SH-SY5Y (cell line): ENCODE data around the gene MAP2K6.

Source experiments
- GATA2 ChIP-seq: IDR thresholded peaks from 2 replicates; pipeline ENCODE4 v1.6.1; 2011; ENCODE audit warnings: mild to moderate bottlenecking, low read depth, low read length
- GATA3 ChIP-seq: IDR thresholded peaks from 2 replicates; pipeline ENCODE4 v1.6.1; 2011; ENCODE audit warnings: low read depth, mild to moderate bottlenecking, low read length, moderate library complexity

MAP2K6 gene

GRCh38 chr17:69539274-69539673 is 124.8 kb downstream of the MAP2K6 start:
- TF ChIP-seq GATA3 (no peak), GATA2 (no peak)

GRCh38 chr17:69539781-69540319 is 125.4 kb downstream of the MAP2K6 start:
- TF ChIP-seq GATA2 (no peak), GATA3 (no peak)

DNA sequence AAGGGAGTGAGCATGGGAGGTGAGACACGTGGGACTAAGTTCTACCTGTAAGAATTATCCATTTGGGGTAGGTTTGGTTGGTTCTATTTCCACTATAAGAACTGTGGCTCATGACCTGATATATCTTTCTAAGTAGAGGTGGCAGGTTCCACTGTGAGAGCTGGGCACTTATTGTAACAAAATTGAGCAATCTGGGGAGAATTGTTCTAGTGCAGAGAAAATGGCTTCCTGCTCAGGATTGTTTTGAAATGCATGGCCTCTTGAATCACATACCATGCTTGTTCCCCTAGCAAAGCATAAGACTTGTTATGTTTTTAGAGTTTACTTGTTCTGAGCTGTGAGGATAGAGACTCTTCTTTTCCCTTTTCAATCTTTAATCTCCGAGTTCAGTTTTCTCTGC is 125.9 kb downstream of the MAP2K6 start:
- no peak for TF ChIP-seq GATA3
- no peak for TF ChIP-seq GATA2

DNA sequence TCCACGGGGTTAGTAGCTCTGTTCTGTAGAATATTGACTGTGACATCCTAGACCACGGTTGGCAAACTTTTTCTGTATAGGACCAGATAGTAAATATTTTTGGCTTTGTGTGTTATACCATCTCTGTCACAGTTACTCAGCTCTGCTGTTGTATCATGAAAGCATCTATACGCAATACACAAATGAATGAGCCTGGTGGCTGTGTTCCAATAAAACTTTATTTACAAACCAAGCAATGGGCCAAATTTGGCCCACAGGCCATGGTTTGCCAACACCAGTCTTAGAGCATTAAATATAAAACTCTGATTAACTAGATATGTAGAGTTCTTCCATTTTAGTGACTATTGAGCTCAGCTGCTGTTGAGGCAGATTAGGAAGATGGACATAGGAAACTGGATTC is 132.7 kb downstream of the MAP2K6 start:
- TF ChIP-seq GATA2 (no peak), GATA3 (no peak)

GRCh38 chr17:69547947-69548346 is 133.4 kb downstream of the MAP2K6 start:
- TF ChIP-seq GATA3, result no peak
- TF ChIP-seq GATA2, result no peak

GRCh38 chr17:69551212-69552010 is 136.9 kb downstream of the MAP2K6 start:
- TF ChIP-seq GATA3 (no peak), GATA2 (no peak)

DNA sequence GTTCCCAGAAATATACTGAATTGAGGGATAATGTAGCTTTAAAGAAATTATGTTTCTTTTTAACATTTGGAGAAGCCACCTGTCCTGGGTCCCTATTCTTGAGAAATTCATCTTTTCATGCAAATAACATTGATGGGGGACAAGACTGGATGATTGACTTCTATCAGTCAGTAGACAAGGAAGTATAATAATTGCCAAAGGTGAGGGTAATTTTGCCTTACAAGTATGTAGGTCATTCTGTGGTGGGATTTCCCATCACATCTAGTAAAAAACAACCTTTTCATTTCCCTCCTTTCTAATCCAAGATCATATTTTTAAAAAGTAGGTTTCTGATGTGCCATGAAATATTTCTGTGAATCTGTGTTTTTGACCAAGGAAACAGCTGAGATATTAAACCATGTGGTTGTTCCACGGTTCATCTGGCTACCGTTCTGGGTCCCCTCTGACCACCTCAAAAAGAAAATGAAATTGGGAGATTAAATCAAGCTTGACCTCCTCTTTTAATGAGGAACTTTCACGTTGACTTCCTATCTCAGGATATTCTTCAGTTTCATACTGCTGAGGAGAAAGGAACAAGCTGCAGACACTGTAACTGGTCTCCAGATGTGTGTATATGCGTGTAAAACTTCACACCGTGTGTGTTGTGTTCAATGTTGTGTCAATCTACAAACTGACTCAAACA is 138.6 kb downstream of the MAP2K6 start:
- TF ChIP-seq GATA3 (no peak), GATA2 (no peak)

GRCh38 chr17:69555056-69555455 is 140.6 kb downstream of the MAP2K6 start:
- no peak for TF ChIP-seq GATA3

DNA sequence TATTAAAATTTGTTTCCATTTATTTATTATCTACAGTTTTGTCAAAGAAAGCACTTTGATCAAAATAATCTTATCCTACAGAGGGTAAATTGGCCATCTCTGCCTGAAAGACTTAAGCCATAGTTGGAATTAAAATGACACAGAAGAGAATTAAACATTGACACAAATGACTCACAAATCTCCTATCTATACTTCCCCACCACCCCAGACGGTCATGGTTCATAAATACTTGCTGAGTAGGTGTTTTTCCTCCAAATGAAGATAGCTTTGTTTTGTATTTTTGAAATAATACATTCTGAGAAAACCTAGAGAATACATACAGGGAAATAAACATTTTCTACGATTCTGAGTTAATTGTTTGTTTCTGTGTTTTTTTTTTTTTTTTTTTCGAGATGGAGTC is 142.8 kb downstream of the MAP2K6 start:
- TF ChIP-seq GATA3 (no peak), GATA2 (no peak)

- TF ChIP-seq GATA2 (no peak), GATA3 (no peak)
These were observed 144.3 kb downstream of the MAP2K6 start for GRCh38 chr17:69558796-69559195.

- TF ChIP-seq GATA3 (0 out of 2 replicates have a peak, but pooled peaks have one; percentile 40), GATA2 (peak; percentile 83)
These were observed 146.5 kb downstream of the MAP2K6 start for GRCh38 chr17:69560987-69561441.

DNA sequence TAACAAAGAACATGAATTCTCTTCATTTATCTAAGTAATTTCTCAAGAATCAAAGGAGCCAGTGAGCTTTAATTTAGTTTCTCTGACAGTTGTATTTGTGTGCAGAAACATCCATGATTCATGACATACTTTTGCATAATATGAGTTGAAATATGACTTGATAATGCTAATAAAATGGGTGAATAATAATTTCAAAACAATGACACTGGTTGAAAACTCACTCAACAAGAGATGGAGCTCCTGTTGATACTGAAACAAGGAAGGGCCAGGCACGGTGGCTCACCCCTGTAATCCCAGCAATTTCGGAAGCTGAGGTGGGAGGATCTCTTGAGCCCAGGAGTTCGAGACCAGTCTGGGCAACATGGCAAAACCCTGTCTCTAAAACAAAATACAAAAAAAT is 147.0 kb downstream of the MAP2K6 start:
- TF ChIP-seq GATA3 (no peak), GATA2 (no peak)

- TF ChIP-seq GATA2 (no peak), GATA3 (no peak)
These were observed 150.9 kb downstream of the MAP2K6 start for GRCh38 chr17:69565447-69565846.

GRCh38 chr17:69567130-69567529 is 152.6 kb downstream of the MAP2K6 start:
- TF ChIP-seq GATA2 (no peak), GATA3 (no peak)

DNA sequence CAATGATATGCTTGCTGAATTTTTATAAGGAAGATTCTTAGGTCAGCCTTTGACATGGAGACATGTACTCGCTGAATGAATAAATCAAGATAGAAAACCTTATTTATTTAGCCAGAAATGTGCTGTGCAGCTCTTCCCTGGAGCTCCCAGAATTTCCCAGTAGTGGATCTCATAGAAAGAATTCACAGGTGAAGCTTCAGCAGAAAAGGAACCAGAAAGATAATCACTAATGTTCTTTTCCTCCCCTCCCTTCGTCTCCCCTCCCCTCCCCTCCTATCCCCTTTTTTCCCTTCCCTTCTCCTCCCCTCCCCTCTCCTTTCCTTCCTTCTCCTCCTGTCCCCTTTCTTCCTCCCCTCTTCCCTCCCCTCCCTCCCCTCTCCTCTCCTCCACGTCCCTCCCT is 158.2 kb downstream of the MAP2K6 start:
- TF ChIP-seq GATA3, result no peak
- no peak for TF ChIP-seq GATA2
